Neuronal stem cell (in vitro differentiated cells): ENCODE data around the gene DOCK4.

Experiments
- DNase-seq: peaks from one replicate; pipeline ENCODE4 v3.0.0-alpha.2; 2013; ENCODE audit warnings: low spot score
- H2AFZ ChIP-seq: one replicate; pipeline ENCODE4 v1.6.1; 2013; ENCODE audit warnings: mild to moderate bottlenecking, low read length, inconsistent platforms
- H2AK5ac ChIP-seq: 2 replicates; pipeline ENCODE4 v1.6.1; 2013; ENCODE audit warnings: low read depth, mild to moderate bottlenecking, inconsistent platforms, low read length, moderate library complexity, mixed read lengths
- H2BK120ac ChIP-seq: 2 replicates; pipeline ENCODE4 v1.6.1; 2013; ENCODE audit warnings: low read depth, mild to moderate bottlenecking, inconsistent platforms, low read length, moderate library complexity, mixed read lengths
- H2BK12ac ChIP-seq: one replicate; pipeline ENCODE4 v1.6.1; 2013; ENCODE audit warnings: low read length, inconsistent platforms
- H2BK15ac ChIP-seq: 2 replicates; pipeline ENCODE4 v1.6.1; 2013; ENCODE audit warnings: mild to moderate bottlenecking, low read length, inconsistent platforms, mixed read lengths
- H2BK5ac ChIP-seq: one replicate; pipeline ENCODE4 v1.6.1; 2013; ENCODE audit warnings: inconsistent platforms, mild to moderate bottlenecking, low read length, moderate library complexity
- H3K14ac ChIP-seq: one replicate; pipeline ENCODE4 v1.6.1; 2013; ENCODE audit warnings: low read length, inconsistent platforms
- H3K18ac ChIP-seq: 2 replicates; pipeline ENCODE4 v1.6.1; 2013; ENCODE audit warnings: low read length, inconsistent platforms
- H3K23ac ChIP-seq: 2 replicates; pipeline ENCODE4 v1.6.1; 2013; ENCODE audit warnings: low read depth, mild to moderate bottlenecking, mixed read lengths, low read length, inconsistent platforms; ENCODE audit not compliant: poor library complexity
- H3K27ac ChIP-seq: replicated peaks from 3 replicates; pipeline ENCODE4 v1.5.1; 2013; ENCODE audit warnings: low read length, inconsistent platforms
- H3K27me3 ChIP-seq, 3 experiments: 2 replicates each; pipeline ENCODE4 v1.6.1; 2013; ENCODE audit warnings: low read length in 3 of 3, mild to moderate bottlenecking in 2 of 3, inconsistent platforms in 1 of 3, low read depth in 1 of 3, mixed read lengths in 1 of 3, moderate library complexity in 1 of 3; ENCODE audit not compliant: control insufficient read depth in 3 of 3, insufficient read depth in 3 of 3
- H3K36me3 ChIP-seq, 2 donors: replicated peaks in 1 of 2; 2 replicates each; pipeline ENCODE4 v1.6.1; 2013; ENCODE audit warnings: low read length in 2 of 2; ENCODE audit not compliant: control insufficient read depth in 2 of 2, insufficient read depth in 2 of 2
- H3K4ac ChIP-seq: 2 replicates; pipeline ENCODE4 v1.6.1; 2013; ENCODE audit warnings: inconsistent platforms, mild to moderate bottlenecking, low read length, moderate library complexity
- H3K4me1 ChIP-seq, 2 donors: 1 replicate in 1 of 2; 2 replicates in 1 of 2; pipeline ENCODE4 v1.6.1; 2013; ENCODE audit warnings: low read length in 2 of 2, low read depth in 1 of 2; ENCODE audit not compliant: control insufficient read depth in 2 of 2, insufficient read depth in 1 of 2
- H3K4me2 ChIP-seq: one replicate; pipeline ENCODE4 v1.6.1; 2013; ENCODE audit warnings: mild to moderate bottlenecking, low read length, inconsistent platforms; ENCODE audit not compliant: insufficient read depth, poor library complexity, severe bottlenecking
- H3K4me3 ChIP-seq, 2 donors: 2 replicates each; pipeline ENCODE4 v1.5.1; 2013; ENCODE audit warnings: low read length in 2 of 2, mild to moderate bottlenecking in 2 of 2, inconsistent platforms in 1 of 2, moderate library complexity in 1 of 2
- H3K79me1 ChIP-seq: one replicate; pipeline ENCODE4 v1.6.1; 2013; ENCODE audit warnings: low read depth, mild to moderate bottlenecking, inconsistent platforms, low read length, moderate library complexity
- H3K9ac ChIP-seq: one replicate; pipeline ENCODE4 v1.6.1; 2013; ENCODE audit warnings: mild to moderate bottlenecking, low read depth, low read length, inconsistent platforms; ENCODE audit not compliant: poor library complexity
- H3K9me3 ChIP-seq, 2 donors: replicated peaks in 1 of 2; 2 replicates each; pipeline versions ENCODE3 to v1.6.1; 2013; ENCODE audit warnings: low read length in 2 of 2, mild to moderate bottlenecking in 2 of 2, inconsistent platforms in 1 of 2, low read depth in 1 of 2, mixed read lengths in 1 of 2, moderate library complexity in 1 of 2; ENCODE audit not compliant: control insufficient read depth in 2 of 2, insufficient read depth in 1 of 2
- H4K8ac ChIP-seq: one replicate; pipeline ENCODE4 v1.6.1; 2013; ENCODE audit warnings: low read depth, mild to moderate bottlenecking, inconsistent platforms, low read length, moderate library complexity
- H4K91ac ChIP-seq: one replicate; pipeline ENCODE4 v1.6.1; 2013; ENCODE audit warnings: low read length, low read depth, mild to moderate bottlenecking, inconsistent platforms; ENCODE audit not compliant: poor library complexity
- WGBS, 2 donors: extraction: QIAGEN DNeasy Blood & Tissue Kit; methylation state at CpG; one replicate each; pipeline ENCODE4 v1.1.7; 2013; ENCODE audit warnings: missing lambda C conversion rate in 2 of 2, mixed read lengths in 1 of 2; ENCODE audit not compliant: insufficient read length in 2 of 2, insufficient replicate concordance in 1 of 2; ENCODE audit errors: extremely low coverage in 2 of 2; 5-methylcytosine and 5-hydroxymethylcytosine counted together

Gene DOCK4

GRCh38 chr7:112238852-112239610 is 32.8 kb upstream of the DOCK4 start:
- Histone ChIP-seq H3K14ac (no peak overlapping the region), H3K23ac (no peak overlapping the region), H4K8ac (no peak overlapping the region), H3K27ac (no peak overlapping the region), H3K4ac (no peak overlapping the region), H2BK15ac (no peak overlapping the region), H3K4me1 (no peaks in the 10 kb centered on the region), H2AFZ (no peak overlapping the region), H2BK5ac (no peak overlapping the region), H3K4me2 (no peak overlapping the region), H3K9me3 (no peaks in the 10 kb centered on the region), H3K79me1 (no peaks in the 10 kb centered on the region), H2BK12ac (no peak overlapping the region), H4K91ac (no peak overlapping the region), H3K4me3 (no peak overlapping the region), H3K18ac (no peak overlapping the region), H3K36me3 (no peaks in the 10 kb centered on the region), H3K27me3 (no peaks in the 10 kb centered on the region), H2AK5ac (no peak overlapping the region), H3K9ac (no peak overlapping the region), H2BK120ac (no peak overlapping the region)
- WGBS, 2 donors = no CpG with 5 or more reads among the region's 9 CpGs
- no peak for DNase-seq

- Histone ChIP-seq H2BK15ac (no peak overlapping the region), H3K36me3 (no peaks in the 10 kb centered on the region), H2BK120ac (no peak overlapping the region), H3K4me1 (no peaks in the 10 kb centered on the region), H2BK12ac (no peak overlapping the region), H3K4me3 (no peak overlapping the region), H3K14ac (no peak overlapping the region), H3K23ac (no peak overlapping the region), H2AK5ac (no peak overlapping the region), H2AFZ (no peak overlapping the region), H3K79me1 (no peaks in the 10 kb centered on the region), H3K4me2 (no peak overlapping the region), H2BK5ac (no peak overlapping the region), H4K91ac (no peak overlapping the region), H3K27ac (no peak overlapping the region), H3K9me3 (no peaks in the 10 kb centered on the region), H3K4ac (no peak overlapping the region), H3K18ac (no peak overlapping the region), H3K27me3 (no peaks in the 10 kb centered on the region), H3K9ac (no peak overlapping the region), H4K8ac (no peak overlapping the region)
- WGBS, 2 donors = no CpG with 5 or more reads among the region's 3 CpGs
- no peak for DNase-seq
These were observed 32.1 kb upstream of the DOCK4 start for GRCh38 chr7:112238330-112238729.

GRCh38 chr7:112236597-112236996 is 30.4 kb upstream of the DOCK4 start:
- no peak overlapping the region for H3K4me2 ChIP-seq

GRCh38 chr7:112234147-112234546 is 27.9 kb upstream of the DOCK4 start:
- Histone ChIP-seq H3K27ac (no peak overlapping the region), H3K9me3 (no peaks in the 10 kb centered on the region), H3K4me3 (no peak overlapping the region), H4K91ac (no peak overlapping the region), H2BK5ac (no peak overlapping the region), H3K4ac (no peak overlapping the region), H2BK15ac (no peak overlapping the region), H2BK120ac (no peak overlapping the region), H3K79me1 (no peaks in the 10 kb centered on the region), H3K27me3 (no peaks in the 10 kb centered on the region), H3K23ac (no peak overlapping the region), H3K14ac (no peak overlapping the region), H3K36me3 (no peaks in the 10 kb centered on the region), H3K18ac (no peak overlapping the region), H3K4me2 (no peak overlapping the region), H3K9ac (no peak overlapping the region), H4K8ac (no peak overlapping the region), H2AK5ac (no peak overlapping the region), H2AFZ (no peak overlapping the region), H2BK12ac (no peak overlapping the region), H3K4me1 (no peaks in the 10 kb centered on the region)
- DNase-seq = no peak
- WGBS, 2 donors = no CpG with 5 or more reads among the region's 1 CpG

More at GRCh38 chr7:112236597-112236996, 30.4 kb upstream of the DOCK4 start:
- Histone ChIP-seq H3K9me3 (no peaks in the 10 kb centered on the region), H3K27ac (no peak overlapping the region), H3K4ac (no peak overlapping the region), H2BK15ac (no peak overlapping the region), H3K4me3 (no peak overlapping the region), H3K18ac (no peak overlapping the region), H3K4me1 (no peaks in the 10 kb centered on the region), H3K79me1 (no peaks in the 10 kb centered on the region), H3K9ac (no peak overlapping the region), H2BK5ac (no peak overlapping the region), H3K23ac (no peak overlapping the region), H2AK5ac (no peak overlapping the region), H2BK12ac (no peak overlapping the region), H3K14ac (no peak overlapping the region), H3K36me3 (no peaks in the 10 kb centered on the region), H3K27me3 (no peaks in the 10 kb centered on the region), H2AFZ (no peak overlapping the region), H2BK120ac (no peak overlapping the region), H4K8ac (no peak overlapping the region), H4K91ac (no peak overlapping the region)
- no CpG with 5 or more reads among the region's 2 CpGs for WGBS, 2 donors
- no peak for DNase-seq
